Measurements from ENCODE around the gene ARL8B. TPM values are rescaled to one million over a fixed set of nuclear protein-coding genes. Genes with fewer than 3 reads are reported as not detected.

Gene ARL8B
- total and polyA plus RNA-seq, 9 of the 15 experiments (the other 6 are each of a cell fraction or from before 2014, with no cell fraction given), result 28.5 to 99.4 (median 77.2) TPM

DNA sequence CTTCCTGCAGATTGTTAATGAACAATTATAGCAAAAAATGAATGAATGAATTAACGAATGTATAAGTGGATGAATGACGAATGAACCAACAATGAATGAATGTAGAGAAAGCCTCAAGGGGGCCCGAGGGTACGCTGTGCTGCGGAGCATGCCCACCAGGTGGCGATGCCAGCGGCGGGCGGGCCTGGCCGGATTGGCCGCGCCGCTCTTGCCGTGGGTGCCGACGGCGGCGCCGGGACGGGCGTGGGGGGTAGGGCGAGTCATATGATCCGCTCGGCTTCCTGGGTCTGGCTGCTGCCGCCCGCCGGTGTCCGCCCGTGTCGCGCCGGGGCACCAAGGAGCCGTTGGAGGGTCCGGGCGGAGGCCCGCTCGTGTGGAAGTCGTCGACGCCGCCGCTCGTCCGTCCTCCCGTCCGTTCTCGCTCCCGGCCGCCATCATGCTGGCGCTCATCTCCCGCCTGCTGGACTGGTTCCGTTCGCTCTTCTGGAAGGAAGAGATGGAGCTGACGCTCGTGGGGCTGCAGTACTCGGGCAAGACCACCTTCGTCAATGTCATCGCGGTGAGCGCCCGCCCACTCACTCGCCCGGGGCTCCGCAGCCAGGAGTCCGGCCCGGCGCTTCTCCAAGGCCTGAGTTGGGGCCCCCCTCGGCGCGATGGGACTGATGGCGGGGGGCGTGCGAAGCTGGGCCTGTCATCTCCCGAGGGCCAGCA lies at the start of gene ARL8B (continued):
- TF ChIP-seq, protein P1, sequence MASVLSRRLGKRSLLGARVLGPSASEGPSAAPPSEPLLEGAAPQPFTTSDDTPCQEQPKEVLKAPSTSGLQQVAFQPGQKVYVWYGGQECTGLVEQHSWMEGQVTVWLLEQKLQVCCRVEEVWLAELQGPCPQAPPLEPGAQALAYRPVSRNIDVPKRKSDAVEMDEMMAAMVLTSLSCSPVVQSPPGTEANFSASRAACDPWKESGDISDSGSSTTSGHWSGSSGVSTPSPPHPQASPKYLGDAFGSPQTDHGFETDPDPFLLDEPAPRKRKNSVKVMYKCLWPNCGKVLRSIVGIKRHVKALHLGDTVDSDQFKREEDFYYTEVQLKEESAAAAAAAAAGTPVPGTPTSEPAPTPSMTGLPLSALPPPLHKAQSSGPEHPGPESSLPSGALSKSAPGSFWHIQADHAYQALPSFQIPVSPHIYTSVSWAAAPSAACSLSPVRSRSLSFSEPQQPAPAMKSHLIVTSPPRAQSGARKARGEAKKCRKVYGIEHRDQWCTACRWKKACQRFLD (CRISPR knock-in tag; IDR thresholded peaks at IDR 0.05), result no peak
- TF ChIP-seq TAF7 (tag; IDR thresholded peaks at IDR 0.05), result peak; percentile 82
- peak; percentile 86 for TF ChIP-seq ETV5 (CRISPR knock-in tag; IDR thresholded peaks at IDR 0.05; ENCODE audit: low read depth)
- TF ChIP-seq CBFB (CRISPR knock-in tag; IDR thresholded peaks at IDR 0.05), result no peak
- peak; percentile 91 for TF ChIP-seq CREM (IDR thresholded peaks at IDR 0.05; ENCODE audit: low read depth)
- 0 out of 2 replicates have a peak, but pooled peaks have one; percentile 78 for TF ChIP-seq ZKSCAN1 (IDR thresholded peaks at IDR 0.05; ENCODE audit: low read depth, low read length)
- TF ChIP-seq NELFE (IDR thresholded peaks at IDR 0.05; ENCODE audit: insufficient read depth, insufficient read length), result no peak
- TF ChIP-seq, protein P2, sequence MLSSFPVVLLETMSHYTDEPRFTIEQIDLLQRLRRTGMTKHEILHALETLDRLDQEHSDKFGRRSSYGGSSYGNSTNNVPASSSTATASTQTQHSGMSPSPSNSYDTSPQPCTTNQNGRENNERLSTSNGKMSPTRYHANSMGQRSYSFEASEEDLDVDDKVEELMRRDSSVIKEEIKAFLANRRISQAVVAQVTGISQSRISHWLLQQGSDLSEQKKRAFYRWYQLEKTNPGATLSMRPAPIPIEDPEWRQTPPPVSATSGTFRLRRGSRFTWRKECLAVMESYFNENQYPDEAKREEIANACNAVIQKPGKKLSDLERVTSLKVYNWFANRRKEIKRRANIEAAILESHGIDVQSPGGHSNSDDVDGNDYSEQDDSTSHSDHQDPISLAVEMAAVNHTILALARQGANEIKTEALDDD (IDR thresholded peaks at IDR 0.05), result no peak
- 0 out of 2 replicates have a peak, but pooled peaks have one; percentile 29 for TF ChIP-seq NFE2 (IDR thresholded peaks at IDR 0.05; ENCODE audit: low read depth)
- TF ChIP-seq ZFX (CRISPR knock-in tag; IDR thresholded peaks at IDR 0.05), result peak; percentile 92
- TF ChIP-seq ZC3H11A (IDR thresholded peaks at IDR 0.05; ENCODE audit: low read depth, low read length), result no peak
- no peak for TF ChIP-seq TFAM (CRISPR knock-in tag; conservative IDR thresholded peaks at IDR 0.05)
- TF ChIP-seq SRF (CRISPR knock-in tag; IDR thresholded peaks at IDR 0.05), result no peak; a peak in 1 of 4 replicates
- no peak for TF ChIP-seq NR2F6 (CRISPR knock-in tag; IDR thresholded peaks at IDR 0.05)
- peak; percentile 85; the same call in 1 of the 2 replicates for TF ChIP-seq POLR2AphosphoS5 (IDR thresholded peaks at IDR 0.05; ENCODE audit: control insufficient read depth, insufficient read depth, low read depth, low read length)
- TF ChIP-seq KHSRP (IDR thresholded peaks at IDR 0.05), result no peak
- peak; percentile 81; the same call in 1 of the 2 replicates for TF ChIP-seq ZFPM2 (CRISPR knock-in tag; IDR thresholded peaks at IDR 0.05)
- TF ChIP-seq ARID3A (IDR thresholded peaks at IDR 0.05; ENCODE audit: borderline replicate concordance, low read depth, low read length), result no peak
- TF ChIP-seq HIVEP1 (CRISPR knock-in tag; IDR thresholded peaks at IDR 0.05), result 0 out of 2 replicates have a peak, but pooled peaks have one; percentile 4
- TF ChIP-seq ARID4B (CRISPR knock-in tag; IDR thresholded peaks at IDR 0.05), result peak; percentile 94
- peak; percentile 42 for TF ChIP-seq DACH1 (IDR thresholded peaks at IDR 0.05; ENCODE audit: partially characterized antibody)

Data from K562 (cell line).